Colonic mucosa (tissue), 4 donors: ENCODE data around the gene ARPC4. TPM values are rescaled to one million over a fixed set of nuclear protein-coding genes. Genes with fewer than 3 reads are reported as not detected.
A peak's percentile ranks its signal among the peaks of the same experiment; 100 is the strongest.

Experiments
- DNase-seq: peaks from one replicate; pipeline ENCODE4 v3.0.0-alpha.2; 2020
- H3K27ac ChIP-seq: fragments of 200-600 bp; one replicate; pipeline ENCODE4 v1.8.0; 2021
- H3K27me3 ChIP-seq: fragments of 200-600 bp; one replicate; pipeline ENCODE4 v1.8.0; 2021
- H3K36me3 ChIP-seq: fragments of 200-600 bp; one replicate; pipeline ENCODE4 v1.8.0; 2021
- H3K4me1 ChIP-seq: fragments of 200-600 bp; one replicate; pipeline ENCODE4 v1.8.0; 2021; ENCODE audit warnings: mild to moderate bottlenecking
- H3K4me3 ChIP-seq: fragments of 200-600 bp; one replicate; pipeline ENCODE4 v1.8.0; 2021
- H3K9ac ChIP-seq, 2 donors: one replicate each; pipeline ENCODE4 v1.7.0; 2013; ENCODE audit warnings: control low read depth in 2 of 2, low read depth in 2 of 2, low read length in 2 of 2
- H3K9me3 ChIP-seq: fragments of 200-600 bp; one replicate; pipeline ENCODE4 v1.8.0; 2021
- CTCF ChIP-seq: fragments of 200-600 bp; IDR thresholded peaks from one replicate; pipeline ENCODE4 v1.8.0; 2022; ENCODE audit warnings: antibody characterized with exemption, mild to moderate bottlenecking
- intact Hi-C: fragments of 100-400 bp; cut with DNase I; formaldehyde crosslinking; loops from one replicate; pipeline ENCODE4 v1.14.1; 2022
- total RNA-seq, 2 donors: library from RNA; stranded (reverse); fragmentation: NEBNext Ultra II Directional in 1 of 2; extraction: Animal tissue kit (Norgen Biotek cat#: 25700) in 1 of 2; gene quantifications; one replicate each; pipeline ENCODE4 v1.2.1, GENCODE V29; 2021
- donor health status: healthy.
- donor health status: DM: no; HTN: no; CAD: no.
- donor health status: DM: no; HTN: no; CAD: no.

ARPC4 gene
- total RNA-seq, 2 donors from 2014 or later = 221 to 228 TPM

GRCh38 chr3:9747267-9747666 is 45.6 kb upstream of the ARPC4 start:
- no peak for DNase-seq
- H3K27ac ChIP-seq = no peak overlapping the region
- H3K27me3 ChIP-seq = no peaks in the 10 kb centered on the region
- TF ChIP-seq CTCF = no peak
- no peak overlapping the region for H3K9ac ChIP-seq
- H3K4me3 ChIP-seq = no peak overlapping the region
- peaks cover 7% of the 10 kb centered on the region for H3K4me1 ChIP-seq
- intact Hi-C loops = loop anchor here (5.0 kb wide), 1 partner anchor 45 kb away; the partner anchor contains the start of genes ARPC4 and TADA3
- peaks cover 28% of the 10 kb centered on the region for H3K36me3 ChIP-seq
- H3K9me3 ChIP-seq = no peaks in the 10 kb centered on the region

- Histone ChIP-seq H3K27ac (no peak overlapping the region), H3K27me3 (no peaks in the 10 kb centered on the region), H3K9ac (no peak overlapping the region), H3K9me3 (no peaks in the 10 kb centered on the region), H3K4me1 (peaks cover 7% of the 10 kb centered on the region), H3K36me3 (peaks cover 28% of the 10 kb centered on the region), H3K4me3 (no peak overlapping the region)
- no peak for TF ChIP-seq CTCF
- intact Hi-C loops = loop anchor here (5.0 kb wide), 1 partner anchor 44 kb away; the partner anchor contains the start of genes ARPC4 and TADA3
- no peak for DNase-seq
Observed at GRCh38 chr3:9748031-9748430, 44.9 kb upstream of the ARPC4 start.

- Histone ChIP-seq H3K27me3 (no peaks in the 10 kb centered on the region), H3K9me3 (no peaks in the 10 kb centered on the region), H3K27ac (peak overlapping the region; percentile 90), H3K4me1 (peaks cover 7% of the 10 kb centered on the region), H3K36me3 (peaks cover 20% of the 10 kb centered on the region), H3K9ac (peak overlapping the region; percentile 83 to 94), H3K4me3 (peak overlapping the region; percentile 54)
- DNase-seq = no peak
- TF ChIP-seq CTCF = no peak
- intact Hi-C loops = loop anchor here (5.0 kb wide), 1 partner anchor 43 kb away; the partner anchor contains the start of genes ARPC4 and TADA3
Observed at GRCh38 chr3:9749296-9749644, 43.6 kb upstream of the ARPC4 start.

GRCh38 chr3:9749645-9750555 is 43.0 kb upstream of the ARPC4 start, which contains the start of gene OGG1:
Gene OGG1, plus strand, starts transcription at chr3:9749952. Its CDS starts 335 bp downstream, at chr3:9750287.
- DNase-seq = peak; percentile 99
- Histone ChIP-seq H3K27me3 (no peaks in the 10 kb centered on the region), H3K4me3 (peak within 1 kb of the TSS; percentile 54), H3K9ac (peak within 1 kb of the TSS; percentile 83 to 94), H3K27ac (peak within 1 kb of the TSS; percentile 90), H3K4me1 (peaks cover 7% of the 10 kb centered on the region), H3K9me3 (no peaks in the 10 kb centered on the region), H3K36me3 (peaks cover 15% of the 10 kb centered on the region)
- intact Hi-C loops = loop anchor here (5.0 kb wide), 1 partner anchor 42 kb away; the partner anchor contains the start of genes ARPC4 and TADA3
- TF ChIP-seq CTCF = no peak

GRCh38 chr3:9750556-9751411 is 42.1 kb upstream of the ARPC4 start:
- Histone ChIP-seq H3K9me3 (no peaks in the 10 kb centered on the region), H3K36me3 (peaks cover 8% of the 10 kb centered on the region), H3K27me3 (no peaks in the 10 kb centered on the region), H3K9ac (peak overlapping the region; percentile 64 to 94), H3K4me1 (peaks cover 7% of the 10 kb centered on the region), H3K4me3 (peak overlapping the region; percentile 54), H3K27ac (peak overlapping the region; percentile 90)
- peak; percentile 58 for DNase-seq
- TF ChIP-seq CTCF = no peak
- intact Hi-C loops = no loop called here
